ENCODE measurements around the gene BAG3.

The BAG3 gene

GRCh38 chr10:119665901-119666708 lies 14.9 kb downstream of the BAG3 start:
- DNase-seq (ENCODE audit: low read depth in 3 of 3, low spot score in 1 of 3): no peak

- DNase-seq (ENCODE audit: low read depth in 3 of 3, low spot score in 1 of 3): no peak
Observed at GRCh38 chr10:119666709-119667004, 15.5 kb downstream of the BAG3 start.

GRCh38 chr10:119667562-119668328 lies 16.6 kb downstream of the BAG3 start:
- no peak for DNase-seq (ENCODE audit: low read depth in 3 of 3, low spot score in 1 of 3)

GRCh38 chr10:119668461-119668860 lies 17.3 kb downstream of the BAG3 start:
- DNase-seq (ENCODE audit: low read depth in 3 of 3, low spot score in 1 of 3): no peak

- DNase-seq (ENCODE audit: low read depth in 3 of 3, low spot score in 1 of 3): no peak
Observed at GRCh38 chr10:119669331-119669730, 18.2 kb downstream of the BAG3 start.

- no peak for DNase-seq (ENCODE audit: low read depth in 3 of 3, low spot score in 1 of 3)
Observed at GRCh38 chr10:119669975-119670640, 18.9 kb downstream of the BAG3 start.

GRCh38 chr10:119670717-119671116 lies 19.5 kb downstream of the BAG3 start:
- DNase-seq (ENCODE audit: low read depth in 3 of 3, low spot score in 1 of 3): no peak

- DNase-seq (ENCODE audit: low read depth in 3 of 3, low spot score in 1 of 3): no peak
Observed at GRCh38 chr10:119671381-119671780, 20.2 kb downstream of the BAG3 start.

GRCh38 chr10:119672291-119672690 lies 21.1 kb downstream of the BAG3 start:
- DNase-seq (ENCODE audit: low read depth in 3 of 3, low spot score in 1 of 3): no peak

- DNase-seq (ENCODE audit: low read depth in 3 of 3, low spot score in 1 of 3): no peak
Observed at GRCh38 chr10:119673271-119673670, 22.1 kb downstream of the BAG3 start.

GRCh38 chr10:119675483-119676170 lies 24.4 kb downstream of the BAG3 start:
- DNase-seq (ENCODE audit: low read depth in 3 of 3, low spot score in 1 of 3): no peak

- DNase-seq (ENCODE audit: low read depth in 3 of 3, low spot score in 1 of 3): no peak
Observed at GRCh38 chr10:119677126-119677525, 25.9 kb downstream of the BAG3 start.

GRCh38 chr10:119677904-119678755 lies 26.9 kb downstream of the BAG3 start:
- no peak for DNase-seq (ENCODE audit: low read depth in 3 of 3, low spot score in 1 of 3)

- DNase-seq (ENCODE audit: low read depth in 3 of 3, low spot score in 1 of 3): no peak
Observed at GRCh38 chr10:119679480-119679829, 28.3 kb downstream of the BAG3 start.

GRCh38 chr10:119680050-119680449 lies 28.9 kb downstream of the BAG3 start:
- DNase-seq (ENCODE audit: low read depth in 3 of 3, low spot score in 1 of 3): no peak

- no peak for DNase-seq (ENCODE audit: low read depth in 3 of 3, low spot score in 1 of 3)
Observed at GRCh38 chr10:119680650-119681081, 29.5 kb downstream of the BAG3 start.

GRCh38 chr10:119686465-119687191 lies 35.4 kb downstream of the BAG3 start:
- peak; percentile 62 to 81 (median 70) for DNase-seq (ENCODE audit: low read depth in 3 of 3, low spot score in 1 of 3)

- no peak for DNase-seq (ENCODE audit: low read depth in 3 of 3, low spot score in 1 of 3)
Observed at GRCh38 chr10:119687192-119688032, 36.2 kb downstream of the BAG3 start.

- DNase-seq (ENCODE audit: low read depth in 3 of 3, low spot score in 1 of 3): no peak
Observed at GRCh38 chr10:119688033-119688508, 36.9 kb downstream of the BAG3 start.

Measured in stimulated activated CD4-positive, alpha-beta T cell treated with anti-CD3 and anti-CD28 coated beads, TNF-alpha, amount 100 ng/mL, for 1 hour (primary cell).